GM23338 (cell line): Measurements from ENCODE around the gene KHSRP. TPM values are rescaled to one million over a fixed set of nuclear protein-coding genes. Genes with fewer than 3 reads are reported as not detected.

Experiments used
- ATAC-seq: fragments of 200-7000 bp; cut with Tn5 transposase; 3 replicates; pipeline ENCODE4 v1.9.1; 2020
- DNase-seq: peaks from one replicate; pipeline ENCODE4 v3.0.0-alpha.2; 2015; ENCODE audit warnings: low spot score
- H2AFZ ChIP-seq: fragments of 200-600 bp; sonication (generic); 2 replicates; pipeline ENCODE4 v1.8.0; 2016; ENCODE audit warnings: antibody characterized with exemption, mild to moderate bottlenecking, moderate library complexity
- H3F3A ChIP-seq: fragments of 200-600 bp; sonication (generic); replicated peaks from 2 replicates; pipeline ENCODE4 v1.8.0; 2017; ENCODE audit warnings: antibody characterized with exemption, mixed run types, low read depth
- H3K27ac ChIP-seq: fragments of 200-600 bp; sonication (generic); 2 replicates; pipeline ENCODE4 v1.6.1; 2016; ENCODE audit warnings: low read depth
- H3K27me3 ChIP-seq: fragments of 200-600 bp; sonication (generic); 2 replicates; pipeline ENCODE4 v1.8.0; 2016; ENCODE audit warnings: mild to moderate bottlenecking, mixed run types, moderate library complexity; ENCODE audit not compliant: insufficient read depth
- H3K36me3 ChIP-seq: fragments of 200-600 bp; sonication (generic); 2 replicates; pipeline ENCODE4 v1.8.0; 2016; ENCODE audit warnings: mild to moderate bottlenecking; ENCODE audit not compliant: insufficient read depth
- H3K4me1 ChIP-seq: fragments of 200-600 bp; sonication (generic); 2 replicates; pipeline ENCODE4 v1.8.0; 2016; ENCODE audit warnings: mild to moderate bottlenecking, moderate library complexity; ENCODE audit not compliant: insufficient read depth
- H3K4me2 ChIP-seq: fragments of 200-600 bp; sonication (generic); 2 replicates; pipeline ENCODE4 v1.7.1; 2017; ENCODE audit warnings: mixed run types
- H3K4me3 ChIP-seq: fragments of 200-600 bp; sonication (generic); 2 replicates; pipeline ENCODE4 v1.6.1; 2016; ENCODE audit warnings: mixed run types
- H3K79me2 ChIP-seq: fragments of 200-600 bp; sonication (generic); replicated peaks from 2 replicates; pipeline ENCODE4 v1.8.0; 2017; ENCODE audit warnings: mild to moderate bottlenecking; ENCODE audit not compliant: insufficient read depth
- H3K9me2 ChIP-seq: fragments of 200-600 bp; sonication (generic); 2 replicates; pipeline ENCODE4 v1.8.0; 2017; ENCODE audit not compliant: insufficient read depth
- H4K20me1 ChIP-seq: fragments of 200-600 bp; sonication (generic); replicated peaks from 2 replicates; pipeline ENCODE4 v1.8.0; 2017; ENCODE audit warnings: mild to moderate bottlenecking; ENCODE audit not compliant: insufficient read depth
- H3K27ac Mint-ChIP-seq: 2 replicates; pipeline ENCODE4 v1.8.0; 2020; ENCODE audit warnings: inconsistent platforms, mild to moderate bottlenecking, moderate library complexity, mixed read lengths
- H3K27me3 Mint-ChIP-seq: 3 replicates; pipeline ENCODE4 v1.8.0; 2022; ENCODE audit warnings: low read depth, mild to moderate bottlenecking, moderate library complexity, mixed read lengths, inconsistent platforms; ENCODE audit not compliant: insufficient read depth, poor library complexity
- H3K36me3 Mint-ChIP-seq: 3 replicates; pipeline ENCODE4 v1.8.0; 2021; ENCODE audit warnings: low read depth, mild to moderate bottlenecking, inconsistent platforms, moderate library complexity, mixed read lengths
- H3K4me1 Mint-ChIP-seq: 3 replicates; pipeline ENCODE4 v1.8.0; 2020; ENCODE audit warnings: mild to moderate bottlenecking, inconsistent platforms, mixed read lengths
- H3K4me3 Mint-ChIP-seq: 3 replicates; pipeline ENCODE4 v1.8.0; 2021; ENCODE audit warnings: moderate library complexity, mild to moderate bottlenecking, inconsistent platforms, mixed read lengths
- H3K9me3 Mint-ChIP-seq: 3 replicates; pipeline ENCODE4 v1.8.0; 2020; ENCODE audit warnings: moderate library complexity, mild to moderate bottlenecking, inconsistent platforms, mixed read lengths
- CREB1 ChIP-seq: fragments of 250-450 bp; sonication (Bioruptor Pico); IDR thresholded peaks from 2 replicates; pipeline ENCODE4 v1.5.0; 2020; ENCODE audit warnings: low read depth, mild to moderate bottlenecking, moderate library complexity
- CTCF ChIP-seq, 2 experiments: fragments of 200-600 bp in 1 of 2; sonication (generic) in 1 of 2; conservative IDR thresholded peaks; 2 replicates each; pipeline versions ENCODE4 v1.5.1 to v1.6.1; 2016 to 2017; ENCODE audit warnings: antibody characterized with exemption in 2 of 2, low read depth in 2 of 2, mild to moderate bottlenecking in 2 of 2, moderate library complexity in 1 of 2
- ETS1 ChIP-seq: IDR thresholded peaks from 2 replicates; pipeline ENCODE4 v1.6.1; 2016; ENCODE audit warnings: antibody characterized with exemption
- EZH2 ChIP-seq: fragments of 200-600 bp; sonication (generic); IDR thresholded peaks from one replicate; pipeline ENCODE4 v1.8.0; 2017; ENCODE audit warnings: antibody characterized with exemption, mild to moderate bottlenecking, low read depth; ENCODE audit not compliant: unreplicated experiment
- EZH2phosphoT487 ChIP-seq: fragments of 200-600 bp; sonication (generic); IDR thresholded peaks from one replicate; pipeline ENCODE4 v1.8.1; 2018; ENCODE audit warnings: antibody characterized with exemption; ENCODE audit not compliant: unreplicated experiment
- JUNB ChIP-seq: IDR thresholded peaks from one replicate; pipeline ENCODE4 v1.6.1; 2016; ENCODE audit warnings: antibody characterized with exemption; ENCODE audit not compliant: unreplicated experiment
- NANOG ChIP-seq: IDR thresholded peaks from 2 replicates; pipeline ENCODE4 v1.6.1; 2016; ENCODE audit warnings: antibody characterized with exemption, borderline replicate concordance
- POLR2AphosphoS5 ChIP-seq: IDR thresholded peaks from 2 replicates; pipeline ENCODE4 v1.6.1; 2016; ENCODE audit warnings: antibody characterized with exemption, low read depth
- REST ChIP-seq: IDR thresholded peaks from one replicate; pipeline ENCODE4 v1.6.1; 2018; ENCODE audit warnings: antibody characterized with exemption; ENCODE audit not compliant: unreplicated experiment
- STAT1 ChIP-seq: IDR thresholded peaks from one replicate; pipeline ENCODE4 v1.6.1; 2016; ENCODE audit warnings: antibody characterized with exemption; ENCODE audit not compliant: unreplicated experiment
- ZNF114 ChIP-seq: fragments of 250-450 bp; sonication (Bioruptor Pico); IDR thresholded peaks from 2 replicates; pipeline ENCODE4 v1.5.0; 2020; ENCODE audit warnings: mild to moderate bottlenecking, moderate library complexity
- ZNF331 ChIP-seq: fragments of 250-450 bp; sonication (Bioruptor Pico); IDR thresholded peaks from 2 replicates; pipeline ENCODE4 v1.5.0; 2020; ENCODE audit warnings: low read depth, mild to moderate bottlenecking, moderate library complexity
- ZNF462 ChIP-seq: fragments of 250-450 bp; sonication (Bioruptor Pico); IDR thresholded peaks from 2 replicates; pipeline ENCODE4 v1.5.0; 2020; ENCODE audit warnings: mild to moderate bottlenecking, moderate library complexity
- polyA plus RNA-seq: library from polyadenylated mRNA; unstranded; fragments of >200 nt; fragmentation: Nextera tagmentation; extraction: Ambion mirVana; gene quantifications from 2 replicates; pipeline ENCODE4 v1.2.1, GENCODE V29; 2016
- total RNA-seq: library from RNA; depleted of rRNA; stranded (reverse); fragments of >200 nt; shearing (Covaris generic); gene quantifications from 2 replicates; pipeline ENCODE4 v1.2.3, GENCODE V29; 2014

KHSRP gene
- total and polyA plus RNA-seq, 2 experiments from 2014 or later: 129 to 359 TPM

- H3K9me2 ChIP-seq: no peaks in the 10 kb centered on the region
- H3K36me3 ChIP-seq: peaks cover 15% of the 10 kb centered on the region
- no peak overlapping the region for H3K4me3 ChIP-seq
- H3K79me2 ChIP-seq: no peaks in the 10 kb centered on the region
- no peak overlapping the region for H3K4me2 ChIP-seq
- Mint-ChIP-seq H3K4me1 (peaks cover 18% of the 10 kb centered on the region), H3K36me3 (peaks cover 49% of the 10 kb centered on the region), H3K9me3 (peaks cover 3% of the 10 kb centered on the region), H3K27ac (no peak overlapping the region), H3K4me3 (no peak overlapping the region), H3K27me3 (peaks cover 8% of the 10 kb centered on the region)
- H2AFZ ChIP-seq: no peak overlapping the region
- peak overlapping the region; percentile 78; the same call in 1 of the 2 replicates for H3K27ac ChIP-seq
- ATAC-seq (no peak), DNase-seq (peak; percentile 44)
- no peaks in the 10 kb centered on the region for H3K27me3 ChIP-seq
- 0 out of 2 replicates have a peak, but pooled peaks cover 3% of the 10 kb centered on the region for H4K20me1 ChIP-seq
- peaks cover 7% of the 10 kb centered on the region; the same call in 1 of the 2 replicates for H3K4me1 ChIP-seq
- TF ChIP-seq CREB1: no peak
- TF ChIP-seq JUNB: no peak
- TF ChIP-seq NANOG: no peak
- TF ChIP-seq ZNF331 (CRISPR knock-in tag): no peak
- no peak for TF ChIP-seq CTCF (conservative IDR thresholded peaks at IDR 0.05; ENCODE audit: low read depth in 2 of 2)
- TF ChIP-seq STAT1: no peak
- TF ChIP-seq ZNF462 (CRISPR knock-in tag): no peak
- no peak for TF ChIP-seq REST
- TF ChIP-seq EZH2phosphoT487: no peak
- TF ChIP-seq ETS1: no peak
- TF ChIP-seq EZH2: no peak
- TF ChIP-seq POLR2AphosphoS5: no peak
- TF ChIP-seq ZNF114 (CRISPR knock-in tag): no peak
- H3F3A ChIP-seq: 0 out of 2 replicates have a peak, but pooled peaks cover 4% of the 10 kb centered on the region
These were observed 46.6 kb downstream of the KHSRP start for GRCh38 chr19:6378041-6378440.
